Measurements from ENCODE around the gene FNDC5.

Gene FNDC5

DNA sequence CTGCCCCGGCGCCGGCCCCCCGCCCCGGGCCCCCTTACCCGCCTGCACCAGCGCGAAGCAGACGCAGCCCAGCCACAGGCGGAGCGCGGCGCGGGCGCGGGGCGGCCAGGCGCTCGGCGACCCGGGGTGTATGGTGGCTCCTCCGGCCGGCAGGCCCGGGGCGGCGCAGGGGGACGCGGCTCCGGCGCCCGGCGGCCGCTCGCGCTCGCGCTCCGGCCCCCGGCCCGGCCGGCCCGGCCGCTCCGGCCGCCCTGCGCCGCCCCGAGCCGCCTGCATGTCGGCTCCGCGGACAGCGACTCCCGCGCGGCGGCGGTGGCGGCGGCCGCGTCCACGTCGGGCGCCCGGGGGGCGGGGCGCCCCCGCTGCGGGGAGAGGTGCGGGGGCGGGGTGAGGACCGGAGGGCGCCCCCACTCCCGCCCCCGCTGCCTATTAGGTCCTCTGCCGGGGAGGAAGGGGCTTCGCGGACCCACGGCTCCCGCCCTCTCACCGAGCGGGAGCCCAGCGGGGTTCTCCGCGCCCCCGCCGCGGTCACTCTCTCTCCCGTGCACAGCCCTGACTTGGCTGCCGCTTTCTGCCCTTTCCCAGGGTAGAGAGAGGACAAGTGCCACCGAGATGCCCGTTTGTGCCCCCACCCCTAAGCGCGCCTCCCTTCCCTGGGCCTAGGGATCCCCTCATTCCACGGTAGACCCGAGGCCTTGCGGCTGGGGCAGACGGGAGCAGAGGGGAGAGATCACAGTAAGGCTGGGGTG lies at the start of gene FNDC5:
FNDC5 (minus strand) TSS at position 298 of the 749 bp plus-strand sequence.
- H3K27me3 ChIP-seq, result peaks cover 71% of the 10 kb centered on the region
- H3K4me1 ChIP-seq (ENCODE audit: control insufficient read depth in 1 of 2, insufficient read depth in 1 of 2, low read depth in 1 of 2, low read length in 1 of 2), result no peaks in the 10 kb centered on the region
- H3K4me3 ChIP-seq (ENCODE audit: low read depth in 1 of 2, low read length in 1 of 2), result no peak within 1 kb of the TSS
- no peak within 1 kb of the TSS for H3K27ac ChIP-seq
- H3K9me3 ChIP-seq, result no peaks in the 10 kb centered on the region
- TF ChIP-seq CTCF (IDR thresholded peaks at IDR 0.05), result no peak
- no peaks in the 10 kb centered on the region for H3K36me3 ChIP-seq

DNA sequence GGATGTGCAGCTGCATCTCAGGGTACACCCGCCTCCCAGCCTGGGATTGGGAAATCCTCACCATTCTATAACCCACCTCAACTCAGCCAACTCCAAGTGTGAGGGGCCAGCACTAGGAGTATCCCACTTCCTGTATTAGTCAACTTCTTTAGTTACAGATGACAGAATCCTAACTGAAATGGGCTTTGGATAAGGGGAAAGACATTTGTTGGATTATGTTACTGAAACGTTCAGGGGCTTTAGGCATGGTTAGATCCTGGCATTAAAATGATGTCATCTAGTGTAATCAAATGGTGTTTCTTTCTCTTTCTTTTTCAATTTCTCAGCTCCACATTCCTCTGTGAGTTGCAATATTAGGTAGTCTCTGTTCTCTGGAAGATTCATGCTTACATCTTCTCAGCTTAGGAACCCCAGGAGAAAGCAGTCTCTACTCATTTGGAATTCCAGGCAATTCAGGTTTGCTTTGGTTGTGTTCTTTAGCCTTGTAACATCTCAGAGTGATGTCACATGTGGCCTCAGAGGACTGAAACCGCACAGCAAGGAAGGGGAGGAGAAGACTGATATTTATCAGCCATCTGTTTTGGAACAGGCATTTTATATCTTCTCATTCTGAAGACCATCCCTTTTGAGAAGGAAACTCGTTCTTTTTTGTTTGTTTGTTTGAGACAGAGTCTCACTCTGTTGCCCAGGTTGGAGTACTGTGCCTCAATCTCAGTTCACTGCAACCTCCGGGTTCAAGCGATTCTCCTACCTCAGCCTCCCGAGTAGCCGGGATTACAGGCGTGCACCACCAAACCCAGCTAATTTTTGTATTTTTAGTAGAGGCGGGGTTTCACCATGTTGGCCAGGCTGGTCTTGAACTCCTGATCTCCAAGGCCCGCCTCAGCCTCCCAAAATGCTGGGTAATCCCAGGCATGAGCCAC lies 49.4 kb upstream of the FNDC5 start:
- Histone ChIP-seq H3K27me3 (peaks cover 97% of the 10 kb centered on the region), H3K27ac (no peak overlapping the region), H3K36me3 (no peaks in the 10 kb centered on the region), H3K4me1 (ENCODE audit: control insufficient read depth in 1 of 2, insufficient read depth in 1 of 2, low read depth in 1 of 2, low read length in 1 of 2) (peaks cover 2 to 5% of the 10 kb centered on the region in 2 experiments), H3K4me3 (ENCODE audit: low read depth in 1 of 2, low read length in 1 of 2) (no peak overlapping the region), H3K9me3 (no peaks in the 10 kb centered on the region)
- no peak for TF ChIP-seq CTCF (IDR thresholded peaks at IDR 0.05)

DNA sequence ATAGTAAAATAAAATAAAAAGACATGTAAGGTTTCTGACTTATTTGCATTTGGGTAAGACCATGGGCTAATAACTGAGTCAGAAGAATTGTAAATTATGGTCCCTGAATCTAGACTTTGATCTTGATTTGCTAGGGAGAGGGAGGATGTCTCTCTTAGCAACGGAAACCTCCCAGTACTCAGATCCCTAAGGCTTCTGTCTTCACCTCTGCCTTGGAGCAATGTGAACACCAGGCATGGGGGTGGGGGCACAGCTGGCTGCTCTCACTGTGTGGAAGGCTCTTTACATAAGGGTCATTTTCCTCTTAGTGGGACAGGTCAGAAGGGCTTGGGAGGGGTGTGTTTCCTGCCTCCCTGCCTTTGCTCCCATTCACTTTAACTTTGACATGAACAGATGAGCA lies 47.5 kb upstream of the FNDC5 start:
- peaks cover 89% of the 10 kb centered on the region for H3K27me3 ChIP-seq
- no peak overlapping the region for H3K4me3 ChIP-seq (ENCODE audit: low read depth in 1 of 2, low read length in 1 of 2)
- no peak for TF ChIP-seq CTCF (IDR thresholded peaks at IDR 0.05)
- no peaks in the 10 kb centered on the region for H3K36me3 ChIP-seq
- H3K9me3 ChIP-seq, result no peaks in the 10 kb centered on the region
- H3K4me1 ChIP-seq (ENCODE audit: control insufficient read depth in 1 of 2, insufficient read depth in 1 of 2, low read depth in 1 of 2, low read length in 1 of 2), result no peaks in the 10 kb centered on the region
- H3K27ac ChIP-seq, result no peak overlapping the region

DNA sequence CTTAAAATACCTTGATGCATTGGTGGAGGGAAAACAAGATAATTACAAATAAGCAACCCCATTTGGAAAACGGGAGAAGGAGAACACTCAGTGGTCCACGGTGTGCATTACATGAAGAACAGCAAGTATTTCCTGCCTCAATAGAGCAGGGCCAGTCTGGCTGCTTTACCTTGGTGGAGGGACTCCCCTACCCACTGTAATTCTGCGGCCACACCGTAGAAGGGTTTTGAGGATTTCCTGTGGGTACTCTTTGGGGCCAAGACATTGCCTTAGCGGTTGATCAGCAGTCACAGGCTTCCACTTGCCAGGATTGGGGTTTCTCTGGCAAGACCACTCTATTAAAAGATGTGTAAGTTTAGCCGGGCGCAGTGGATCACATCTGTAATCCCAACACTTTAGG lies 46.8 kb upstream of the FNDC5 start:
- no peak overlapping the region for H3K27ac ChIP-seq
- H3K27me3 ChIP-seq, result peaks cover 83% of the 10 kb centered on the region
- H3K4me3 ChIP-seq (ENCODE audit: low read depth in 1 of 2, low read length in 1 of 2), result no peak overlapping the region
- H3K4me1 ChIP-seq (ENCODE audit: control insufficient read depth in 1 of 2, insufficient read depth in 1 of 2, low read depth in 1 of 2, low read length in 1 of 2), result no peaks in the 10 kb centered on the region
- no peaks in the 10 kb centered on the region for H3K36me3 ChIP-seq
- H3K9me3 ChIP-seq, result no peaks in the 10 kb centered on the region
- no peak for TF ChIP-seq CTCF (IDR thresholded peaks at IDR 0.05)

- no peaks in the 10 kb centered on the region for H3K4me1 ChIP-seq (ENCODE audit: control insufficient read depth in 1 of 2, insufficient read depth in 1 of 2, low read depth in 1 of 2, low read length in 1 of 2)
- no peak overlapping the region for H3K4me3 ChIP-seq (ENCODE audit: low read depth in 1 of 2, low read length in 1 of 2)
- no peak for TF ChIP-seq CTCF (IDR thresholded peaks at IDR 0.05)
- no peak overlapping the region for H3K27ac ChIP-seq
- H3K9me3 ChIP-seq, result no peaks in the 10 kb centered on the region
- H3K36me3 ChIP-seq, result no peaks in the 10 kb centered on the region
- peaks cover 73% of the 10 kb centered on the region for H3K27me3 ChIP-seq
Observed at GRCh38 chr1:32915766-32916706, 45.3 kb upstream of the FNDC5 start.
